Upper lobe of left lung (tissue), 4 donors: ENCODE measurements around the gene ZDHHC14.

Experiments used
- CTCF ChIP-seq, 6 experiments: fragments of 450-650 bp in 4 of 6; fragments of 200-600 bp in 2 of 6; sonication (generic) in 2 of 6; IDR thresholded peaks; one replicate each; pipeline ENCODE4 v1.5.1; 2016 to 2019; ENCODE audit warnings: antibody characterized with exemption in 6 of 6
- EP300 ChIP-seq, 4 donors: sonication (generic); formaldehyde crosslinking; IDR thresholded peaks; one replicate each; pipeline ENCODE4 v1.5.1; 2017; ENCODE audit warnings: antibody characterized with exemption in 4 of 4, control low read depth in 2 of 4
- POLR2AphosphoS5 ChIP-seq, 2 donors: sonication (generic); formaldehyde crosslinking; IDR thresholded peaks; one replicate each; pipeline ENCODE4 v1.5.1; 2017; ENCODE audit warnings: antibody characterized with exemption in 2 of 2

GRCh38 chr6:157520117-157520406 lies 139.1 kb downstream of the ZDHHC14 start:
- TF ChIP-seq POLR2AphosphoS5 (IDR thresholded peaks at IDR 0.05): no peak
- no peak for TF ChIP-seq EP300 (IDR thresholded peaks at IDR 0.05)
- TF ChIP-seq CTCF (IDR thresholded peaks at IDR 0.05): no peak
